Measurements from ENCODE around the gene SEL1L3. TPM values are rescaled to one million over a fixed set of nuclear protein-coding genes. Genes with fewer than 3 reads are reported as not detected.

SEL1L3 gene
- total RNA-seq, 1 experiment from 2014 or later, result 167 TPM

DNA sequence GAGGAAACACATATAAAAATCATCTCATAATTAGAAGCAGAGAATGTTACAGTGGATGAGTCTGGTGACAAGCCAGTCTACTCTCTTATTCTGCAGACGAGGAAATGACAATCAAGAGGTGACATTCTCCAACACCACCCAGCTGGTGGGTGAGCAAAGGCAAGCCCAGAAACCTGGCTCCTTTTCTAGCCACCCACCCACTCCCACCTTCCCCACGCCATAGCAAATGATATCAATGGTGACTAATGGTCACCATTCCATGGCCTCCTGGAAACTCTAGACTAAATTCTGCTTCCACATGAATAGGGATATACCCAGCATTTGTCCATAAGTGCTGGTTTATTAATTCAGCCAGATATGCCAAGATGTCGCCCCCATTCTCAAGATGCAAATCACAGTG is 10.7 kb downstream of the SEL1L3 start:
- DNase-seq (ENCODE audit: low spot score), result no peak

DNA sequence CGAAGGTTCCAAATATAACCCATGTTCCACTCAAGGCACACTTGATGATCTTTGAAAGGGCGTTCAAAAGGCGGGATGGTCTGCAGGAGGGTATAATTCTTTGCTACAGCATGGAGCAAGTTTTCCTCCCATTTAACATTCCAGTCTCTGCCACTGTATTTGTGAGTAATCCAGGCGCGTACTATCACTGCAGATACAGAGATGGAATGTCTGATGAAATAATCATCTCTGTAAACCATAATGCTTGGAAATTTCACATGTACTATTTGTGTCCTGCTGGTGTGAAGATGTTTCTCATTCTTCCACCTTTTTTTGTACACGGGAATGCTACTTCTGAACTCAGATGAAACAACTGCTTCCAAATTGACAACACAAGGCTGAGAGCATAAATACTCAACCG is 15.5 kb downstream of the SEL1L3 start:
- DNase-seq (ENCODE audit: low spot score), result no peak

DNA sequence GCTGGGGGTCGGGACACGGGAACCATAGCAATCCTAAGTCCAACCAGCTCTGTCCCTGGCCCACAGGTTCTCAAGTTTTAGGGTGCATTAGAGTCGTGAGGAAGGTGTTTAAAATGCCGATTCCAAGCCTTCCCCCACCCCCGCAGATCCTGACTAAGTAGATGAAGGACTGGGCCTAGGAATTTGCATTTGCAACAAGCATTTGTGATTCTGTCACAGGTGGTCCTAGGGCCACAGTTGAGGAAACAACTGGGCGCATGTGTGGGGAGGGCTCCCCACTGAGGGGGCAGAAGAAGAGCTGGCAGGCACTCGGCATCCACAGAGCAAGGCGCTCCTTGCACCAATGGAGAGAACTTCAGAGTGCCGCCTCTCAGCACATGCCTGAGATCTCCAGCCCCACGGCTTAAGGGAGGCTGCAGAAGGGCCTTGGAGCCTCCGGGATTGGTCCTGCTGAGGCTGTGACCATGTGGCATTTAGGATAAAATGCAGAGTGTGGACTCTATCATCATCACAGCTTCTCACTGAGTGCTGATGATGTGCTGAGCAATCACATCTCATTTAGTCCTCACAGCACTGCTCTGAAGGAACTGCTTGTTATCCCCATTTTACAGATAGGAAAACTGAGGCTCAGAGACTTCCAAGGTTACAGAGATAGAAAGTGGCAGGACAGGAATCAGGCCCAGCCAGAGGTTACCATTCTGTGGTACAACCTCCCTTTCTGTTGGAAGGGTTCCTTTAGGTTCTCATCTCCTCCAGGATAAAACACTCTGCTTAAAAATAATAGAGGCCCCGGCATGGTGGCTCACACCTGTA is 16.7 kb downstream of the SEL1L3 start:
- DNase-seq (ENCODE audit: low spot score), result no peak

DNA sequence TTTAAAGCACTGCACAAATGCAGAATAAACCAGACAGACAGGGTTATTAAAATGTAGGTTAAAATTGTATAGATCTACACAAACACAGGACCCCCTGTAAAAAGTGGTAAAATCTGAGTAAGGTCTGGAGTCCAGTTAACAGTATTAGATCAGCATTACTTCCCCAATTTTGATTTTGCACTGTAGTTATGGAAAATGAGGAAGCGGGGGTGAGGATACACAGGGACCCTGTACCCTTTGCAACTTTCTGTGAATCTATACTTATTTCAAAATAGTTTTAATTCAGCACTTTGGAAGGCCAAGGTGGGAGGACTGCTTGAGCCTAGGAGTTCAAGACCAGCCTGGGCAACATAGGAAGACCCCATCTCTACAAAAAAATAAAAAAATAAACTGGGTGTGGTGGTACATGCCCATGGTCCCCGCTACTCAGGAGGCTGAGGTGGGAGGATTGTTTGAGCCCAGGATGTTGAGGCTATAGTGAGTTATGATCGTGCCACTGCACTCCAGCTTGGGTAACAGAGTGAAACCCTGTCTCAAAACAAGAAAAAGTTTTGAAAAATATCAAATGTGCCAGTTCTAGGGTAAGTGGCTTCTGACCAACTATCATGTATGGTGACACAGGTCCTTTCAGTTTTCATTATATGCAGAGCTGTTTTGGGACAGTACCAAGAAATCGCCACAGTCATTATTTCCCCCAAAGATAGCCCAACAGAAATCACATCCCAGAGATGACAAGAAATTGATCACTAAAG is 17.7 kb downstream of the SEL1L3 start:
- DNase-seq (ENCODE audit: low spot score), result no peak

DNA sequence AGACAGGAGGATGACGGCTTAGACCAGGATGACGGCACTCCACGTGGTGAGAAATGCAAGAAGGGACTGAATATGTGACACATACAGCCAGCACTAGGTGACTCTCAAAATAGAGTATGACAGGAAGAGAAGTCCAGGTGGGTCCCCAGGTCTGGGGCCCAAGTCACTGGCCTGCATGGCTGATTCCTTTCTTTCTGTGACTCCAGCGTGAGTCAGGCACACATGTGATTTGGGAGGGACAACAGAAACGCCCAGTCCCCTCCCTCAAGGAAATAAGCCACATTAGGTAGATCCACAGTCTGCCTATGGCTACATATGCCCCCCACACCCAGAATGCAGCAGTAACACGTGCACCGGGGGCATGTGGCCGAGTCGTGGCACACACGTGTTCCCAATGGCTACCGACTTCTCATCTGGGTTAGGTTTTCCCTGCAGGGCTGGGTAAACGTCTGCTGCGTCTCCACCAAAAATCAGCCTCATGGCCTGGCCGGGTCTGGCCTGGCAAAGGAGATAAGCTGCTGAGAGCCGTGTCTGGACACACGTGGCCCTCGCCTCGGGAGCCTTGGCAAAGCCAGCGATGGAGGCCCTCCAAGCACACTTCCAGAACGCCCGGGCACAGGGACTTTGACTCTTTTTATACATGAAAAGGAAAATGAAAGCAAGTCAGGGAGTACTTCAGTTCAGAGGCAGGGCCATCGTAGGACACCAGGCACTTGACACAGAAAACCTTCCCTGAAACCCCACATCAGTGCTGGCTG is 19.3 kb downstream of the SEL1L3 start:
- DNase-seq (ENCODE audit: low spot score), result no peak

DNA sequence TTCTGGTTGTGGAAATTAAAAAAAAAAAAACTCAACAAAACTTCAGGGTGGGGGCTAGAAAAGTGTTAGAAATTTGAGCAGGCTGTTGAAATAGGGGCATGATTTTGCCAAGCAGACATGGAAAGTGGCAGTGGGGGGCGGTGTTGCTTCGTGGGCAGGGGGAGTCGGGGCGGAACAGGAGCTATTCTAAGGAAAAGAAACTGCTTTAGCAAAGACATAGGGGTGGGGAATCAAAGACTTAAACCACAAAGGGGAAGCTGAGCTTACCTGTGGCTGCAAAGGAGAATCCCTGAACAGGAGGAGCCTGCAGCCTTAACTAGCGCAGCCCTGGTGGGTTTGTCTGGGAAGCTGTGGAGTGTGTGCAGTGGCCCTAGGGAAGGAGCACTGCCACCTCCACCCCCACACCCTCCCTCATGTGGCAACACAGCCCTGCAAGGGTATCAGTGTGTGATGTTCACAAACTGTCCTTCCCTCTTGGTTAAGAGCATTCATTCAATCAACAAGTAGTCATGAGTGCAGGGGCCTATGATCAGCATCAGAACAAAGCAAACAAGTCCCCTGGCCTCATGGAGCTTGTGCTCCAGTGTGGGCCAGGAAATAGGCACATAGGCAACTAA is 20.5 kb downstream of the SEL1L3 start:
- no peak for DNase-seq (ENCODE audit: low spot score)

DNA sequence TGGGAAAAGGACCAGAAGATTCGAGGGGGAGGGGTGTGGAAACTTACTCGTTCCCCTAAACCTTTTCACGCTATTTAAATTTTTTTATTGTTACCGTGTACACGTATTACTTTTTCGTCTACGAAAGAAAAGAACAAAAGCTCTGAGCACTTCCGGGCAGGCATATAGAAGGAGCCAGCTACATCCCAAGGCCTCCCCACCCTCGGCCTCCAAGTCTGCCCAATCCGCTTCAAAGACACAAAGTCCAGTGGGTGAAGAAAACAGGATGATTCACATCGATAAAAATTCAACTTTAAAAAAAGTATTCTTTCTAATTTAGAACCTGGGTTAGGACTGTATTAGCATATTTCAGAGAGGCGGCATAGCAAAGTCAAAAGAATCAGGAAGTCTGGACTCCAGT is 23.1 kb downstream of the SEL1L3 start:
- DNase-seq (ENCODE audit: low spot score), result no peak

DNA sequence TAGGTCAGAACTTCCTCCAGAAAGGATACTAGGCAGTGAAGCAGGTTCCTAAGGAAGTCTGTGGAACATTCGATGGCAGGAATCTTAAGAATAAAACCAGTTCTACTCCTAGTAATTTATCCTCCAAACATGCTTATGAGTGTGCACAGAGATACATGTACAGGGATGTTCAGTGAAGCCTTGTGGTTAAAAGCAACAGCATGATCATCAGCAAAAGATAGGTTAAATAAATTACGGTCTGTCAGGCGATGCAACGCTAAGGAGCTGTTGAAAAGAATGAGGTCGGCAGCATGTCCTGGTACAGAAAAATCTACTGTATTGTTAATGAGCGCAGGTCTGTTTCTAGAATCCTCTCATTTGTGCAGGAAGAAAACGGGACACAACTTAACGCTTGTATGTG is 23.6 kb downstream of the SEL1L3 start:
- no peak for DNase-seq (ENCODE audit: low spot score)

DNA sequence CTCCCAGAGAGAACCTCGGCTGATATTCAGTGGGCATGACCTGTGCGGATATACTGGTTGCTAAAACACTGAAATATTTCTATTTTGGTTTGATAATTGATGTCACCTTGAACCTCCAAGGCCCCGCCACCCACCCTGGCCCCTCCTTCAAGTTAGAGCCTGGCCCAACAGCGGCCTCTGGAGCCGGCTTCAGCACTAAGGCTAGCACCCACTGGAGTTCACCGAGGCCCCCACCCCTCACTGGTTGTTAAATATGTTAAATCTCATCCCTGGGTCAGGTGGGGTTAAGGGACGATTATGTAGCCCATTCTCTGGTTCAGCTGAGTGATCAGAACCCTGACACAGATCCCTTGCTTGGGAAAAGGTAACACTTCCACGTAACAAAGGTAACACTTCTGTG is 24.3 kb downstream of the SEL1L3 start:
- no peak for DNase-seq (ENCODE audit: low spot score)

DNA sequence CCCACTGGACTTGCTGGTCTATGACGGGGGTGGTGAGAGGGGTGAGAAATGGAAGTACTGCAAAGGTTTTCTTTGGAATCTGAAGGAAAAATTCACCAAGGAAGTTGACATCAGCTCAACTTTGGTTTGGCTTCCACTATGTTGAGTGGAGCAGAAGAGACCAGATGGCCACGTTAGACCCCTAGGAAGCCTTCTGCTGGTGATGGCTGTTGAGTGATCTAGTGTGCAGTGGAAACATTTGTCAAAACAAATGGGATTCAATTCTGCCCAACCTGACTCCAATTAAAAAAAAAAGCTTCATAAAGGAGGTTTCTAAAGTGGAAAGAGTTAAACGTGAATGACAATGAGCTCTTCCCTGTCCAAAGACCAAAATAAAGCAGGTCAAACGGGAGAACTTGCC is 25.7 kb downstream of the SEL1L3 start:
- DNase-seq (ENCODE audit: low spot score), result no peak

DNA sequence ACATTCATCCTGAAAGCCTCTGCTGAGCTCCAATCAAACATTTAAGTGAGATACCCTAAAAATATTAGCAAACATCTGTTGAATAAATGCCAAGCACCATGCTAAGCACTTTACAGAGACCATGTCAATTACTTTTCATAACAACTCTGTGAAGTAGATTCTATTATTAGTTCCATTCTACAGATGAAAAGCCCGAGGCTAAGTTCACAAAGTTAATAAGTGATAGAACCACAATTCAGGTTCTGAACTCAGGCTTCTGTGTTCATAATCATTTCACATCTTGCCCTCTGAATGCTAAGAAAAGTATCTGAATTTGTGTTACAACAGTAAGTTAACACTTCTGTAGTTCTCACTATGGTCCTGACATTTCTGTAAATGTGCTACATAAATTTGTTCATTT is 27.4 kb downstream of the SEL1L3 start:
- no peak for DNase-seq (ENCODE audit: low spot score)

DNA sequence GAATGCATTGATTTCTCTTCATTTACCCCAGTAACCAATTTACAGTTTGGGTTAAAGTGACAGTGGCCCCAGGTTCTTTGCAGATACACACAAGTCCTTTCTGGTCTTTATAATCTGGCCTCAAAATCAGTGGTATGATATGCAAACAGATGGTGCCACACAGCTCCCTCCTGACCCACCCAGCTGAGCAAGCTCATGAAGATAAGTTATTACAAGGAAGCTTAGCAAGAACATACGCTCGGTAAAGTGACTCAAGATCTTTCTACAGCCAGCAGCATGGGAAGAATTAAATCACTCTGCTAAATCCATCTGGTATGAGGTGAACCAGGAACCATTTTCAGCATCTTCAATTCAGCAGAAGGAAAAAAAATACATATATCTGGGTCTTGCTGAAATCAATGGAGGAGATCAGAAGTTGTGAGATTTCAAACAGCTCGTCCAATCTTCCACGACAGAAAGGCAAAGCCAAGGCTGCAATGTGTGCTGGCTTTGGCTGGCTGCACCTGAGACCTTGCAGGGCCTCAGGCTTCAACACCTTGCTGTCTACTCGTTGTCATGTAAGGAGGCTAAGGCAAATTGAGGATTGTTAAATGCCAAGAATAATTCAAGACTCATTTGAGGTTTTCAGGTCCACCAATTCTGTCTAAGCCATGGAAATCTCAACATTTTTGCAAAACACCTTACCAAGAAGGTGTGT is 28.2 kb downstream of the SEL1L3 start:
- DNase-seq (ENCODE audit: low spot score), result no peak

DNA sequence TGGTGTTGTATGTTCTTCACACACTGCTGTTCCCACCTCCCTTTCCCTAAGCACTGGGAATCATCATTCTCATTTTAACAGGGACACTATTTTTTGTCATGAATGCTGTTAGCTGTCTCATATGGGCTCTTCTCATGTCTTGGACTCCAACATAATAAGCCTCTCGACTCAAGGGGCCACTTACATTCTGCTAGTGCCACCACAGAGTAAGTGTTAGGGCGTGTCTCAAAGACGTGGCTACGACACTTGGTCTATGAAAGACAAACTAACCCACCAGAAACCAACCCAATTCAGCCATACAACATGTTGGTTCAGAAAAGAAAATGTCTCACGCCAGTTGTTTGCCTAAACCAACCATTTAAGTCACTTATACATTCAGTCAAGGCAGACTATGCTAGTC is 32.2 kb downstream of the SEL1L3 start:
- no peak for DNase-seq (ENCODE audit: low spot score)

DNA sequence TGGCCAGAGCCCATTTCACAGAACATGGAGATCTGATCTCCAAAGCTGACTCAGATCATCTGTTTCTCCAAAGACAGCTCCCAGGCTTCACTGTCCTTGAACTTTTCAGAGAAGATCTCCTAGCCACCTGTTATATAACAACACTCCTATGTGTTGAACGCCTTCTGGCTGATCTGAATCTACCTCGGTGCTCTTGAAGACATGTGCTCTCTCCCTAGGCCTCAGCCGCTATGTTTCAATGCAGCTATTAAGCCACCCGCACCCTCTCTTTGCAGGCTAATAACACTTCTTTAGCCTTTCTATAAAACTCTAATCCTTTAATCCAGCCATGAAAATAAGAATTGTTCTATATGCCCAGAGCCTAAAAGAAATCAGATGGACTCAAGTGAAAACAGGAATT is 34.9 kb downstream of the SEL1L3 start:
- DNase-seq (ENCODE audit: low spot score), result no peak

DNA sequence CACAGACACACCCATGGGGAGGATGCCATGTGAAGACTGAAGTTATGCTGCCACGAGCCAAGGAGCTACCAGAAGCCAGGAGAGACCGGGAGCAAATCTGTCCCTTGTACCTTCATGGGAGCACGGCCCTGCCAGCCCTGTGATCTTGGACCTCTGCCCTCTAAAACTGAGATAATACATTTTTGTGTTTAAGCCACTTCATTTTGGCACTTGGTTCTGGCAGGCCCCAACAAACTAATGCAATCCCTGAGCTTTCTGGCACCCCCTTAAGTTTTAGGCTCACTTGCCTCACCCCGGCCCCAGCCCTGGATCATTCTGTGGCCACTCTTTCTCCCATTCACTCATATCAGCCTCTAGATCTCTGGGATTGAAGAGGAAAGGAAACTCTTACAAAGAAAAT is 35.4 kb downstream of the SEL1L3 start:
- DNase-seq (ENCODE audit: low spot score), result no peak

DNA sequence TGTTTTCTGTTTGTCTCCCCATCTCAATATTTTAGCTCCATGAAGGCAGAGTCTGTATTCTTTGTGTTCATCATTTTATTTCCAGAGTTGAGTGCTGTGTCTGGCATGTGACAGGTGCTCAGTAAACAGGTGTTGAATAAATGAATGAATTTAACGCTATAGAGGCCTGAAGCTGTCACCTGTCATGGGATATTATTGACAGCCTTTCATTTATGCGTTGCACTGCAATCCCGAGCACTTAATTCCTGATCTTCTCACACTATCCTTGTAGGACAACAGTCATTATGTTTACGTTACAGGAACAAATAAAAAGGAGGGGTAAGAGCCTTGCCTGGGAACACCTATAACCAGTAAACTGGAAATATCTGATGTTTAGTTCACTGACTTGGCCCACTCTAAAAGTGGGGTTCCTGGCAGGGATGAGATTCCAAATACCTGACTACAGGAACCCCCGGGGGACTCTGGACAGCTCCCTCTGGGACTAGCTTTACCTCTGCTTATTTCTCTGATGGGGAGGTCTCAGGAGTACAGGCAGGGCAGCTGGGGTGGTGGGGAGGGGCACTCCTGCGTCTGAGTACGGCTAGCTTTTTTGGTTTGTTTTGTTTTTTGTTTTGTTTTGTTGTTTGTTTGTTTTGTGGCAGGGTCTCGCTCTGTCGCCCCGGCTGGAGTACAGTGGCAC is 36.6 kb downstream of the SEL1L3 start:
- DNase-seq (ENCODE audit: low spot score), result no peak

DNA sequence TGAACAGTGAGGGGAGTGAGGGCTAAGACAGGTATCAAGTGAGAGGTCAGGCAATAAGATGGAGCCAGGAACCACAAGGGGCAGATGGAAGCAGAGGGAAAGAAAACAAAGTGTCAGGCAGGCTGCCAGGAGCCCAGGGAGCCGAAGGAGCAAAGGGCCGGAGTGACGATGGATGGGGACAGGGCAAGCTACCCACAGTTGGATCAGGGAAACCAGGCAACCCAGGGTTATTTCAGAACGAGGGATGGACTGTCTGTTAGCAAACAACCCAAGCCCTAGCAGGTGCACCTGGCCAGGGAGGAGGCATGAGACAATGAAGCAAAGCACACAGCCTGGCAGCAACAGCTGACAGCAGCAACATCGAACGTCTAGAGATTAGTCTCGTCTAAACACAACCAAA is 39.2 kb downstream of the SEL1L3 start:
- DNase-seq (ENCODE audit: low spot score), result no peak

DNA sequence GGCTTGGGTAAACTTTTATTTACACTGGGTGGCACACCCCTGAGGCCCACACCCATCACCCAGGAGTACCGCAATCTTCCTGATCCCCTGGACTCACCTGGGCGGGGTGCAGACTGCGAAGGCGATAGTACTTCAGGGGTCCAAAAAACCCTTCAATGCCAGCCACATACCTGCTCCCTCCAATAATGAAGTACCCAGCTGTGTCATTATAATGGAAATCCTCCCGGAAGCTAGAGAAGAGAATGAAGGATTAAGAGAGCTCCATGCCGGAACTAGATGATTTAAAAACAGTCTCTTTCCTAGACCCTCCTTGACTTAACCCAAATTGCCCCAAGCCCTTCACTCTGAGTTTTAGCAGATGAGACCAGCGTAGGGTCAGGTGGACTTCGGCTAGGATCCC is 40.9 kb downstream of the SEL1L3 start:
- DNase-seq (ENCODE audit: low spot score), result no peak

DNA sequence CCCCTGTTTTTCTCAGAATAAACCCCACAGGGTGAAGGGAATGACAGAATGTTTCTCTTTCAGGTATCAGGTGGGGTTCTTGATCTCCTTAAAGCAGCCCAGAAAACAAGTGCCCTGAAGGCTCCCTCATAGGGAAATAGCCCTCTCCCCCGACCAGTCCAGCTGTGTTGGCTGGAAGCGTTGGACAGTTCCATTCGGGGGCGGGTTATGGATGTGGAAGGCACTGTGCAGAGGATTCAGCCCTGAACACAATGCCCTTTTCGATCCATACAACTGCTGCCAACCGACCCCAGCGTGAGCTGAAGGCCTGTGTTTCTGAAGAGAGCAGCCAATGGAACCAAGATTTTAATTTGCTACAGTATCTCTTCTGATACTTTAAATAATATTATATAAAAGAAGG is 41.5 kb downstream of the SEL1L3 start:
- DNase-seq (ENCODE audit: low spot score), result no peak

DNA sequence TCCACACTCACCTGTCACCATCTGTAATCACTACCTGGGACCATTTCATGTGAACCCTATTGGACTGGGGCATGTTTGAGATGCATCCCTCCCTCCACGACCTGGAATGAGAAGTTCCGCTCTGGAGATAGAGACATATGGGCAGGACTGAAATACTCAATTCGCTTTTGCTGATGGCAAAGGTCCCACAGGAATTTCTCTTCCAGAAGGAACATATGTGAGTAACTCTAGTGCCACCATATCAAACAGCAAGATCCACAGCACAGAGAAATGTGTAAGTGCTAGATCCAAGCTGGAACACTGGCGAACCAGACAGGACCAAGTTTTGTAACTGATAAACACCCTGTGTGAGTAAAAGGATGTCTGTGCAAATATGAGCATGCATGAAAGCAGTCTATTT is 43.9 kb downstream of the SEL1L3 start:
- no peak for DNase-seq (ENCODE audit: low spot score)

DNA sequence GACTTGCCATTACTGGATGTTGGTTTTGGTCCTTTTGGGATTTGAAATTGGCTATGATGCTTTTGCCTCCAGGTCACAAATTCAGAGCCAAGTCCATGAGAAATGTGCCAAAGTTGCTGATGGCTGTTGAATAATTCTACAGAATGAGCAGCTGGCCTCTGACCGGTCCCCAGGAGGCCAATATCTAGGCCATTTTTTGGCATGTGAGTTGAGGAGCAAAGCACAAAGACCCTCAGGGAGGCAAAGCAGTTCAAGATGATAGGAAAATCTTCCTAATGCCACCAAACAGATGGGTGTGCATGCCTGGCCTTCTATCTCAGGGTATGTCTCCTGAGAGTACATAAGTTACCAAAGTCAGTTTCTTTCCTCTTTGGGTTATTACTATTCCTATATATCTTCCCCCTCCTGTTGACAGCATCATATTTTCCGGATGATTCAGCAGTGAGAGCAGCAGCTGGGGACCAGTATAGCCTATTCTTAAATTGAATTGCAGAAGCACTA is 44.4 kb downstream of the SEL1L3 start:
- DNase-seq (ENCODE audit: low spot score), result no peak
